ENCODE results near the gene CTXN1.
A peak's percentile ranks its signal among the peaks of the same experiment; 100 is the strongest.
"Not testable (repeated sequence)": the region's sequence is repeated elsewhere in the genome, so short reads cannot be mapped to it uniquely, and the experiment has no call there.

Gene CTXN1

DNA sequence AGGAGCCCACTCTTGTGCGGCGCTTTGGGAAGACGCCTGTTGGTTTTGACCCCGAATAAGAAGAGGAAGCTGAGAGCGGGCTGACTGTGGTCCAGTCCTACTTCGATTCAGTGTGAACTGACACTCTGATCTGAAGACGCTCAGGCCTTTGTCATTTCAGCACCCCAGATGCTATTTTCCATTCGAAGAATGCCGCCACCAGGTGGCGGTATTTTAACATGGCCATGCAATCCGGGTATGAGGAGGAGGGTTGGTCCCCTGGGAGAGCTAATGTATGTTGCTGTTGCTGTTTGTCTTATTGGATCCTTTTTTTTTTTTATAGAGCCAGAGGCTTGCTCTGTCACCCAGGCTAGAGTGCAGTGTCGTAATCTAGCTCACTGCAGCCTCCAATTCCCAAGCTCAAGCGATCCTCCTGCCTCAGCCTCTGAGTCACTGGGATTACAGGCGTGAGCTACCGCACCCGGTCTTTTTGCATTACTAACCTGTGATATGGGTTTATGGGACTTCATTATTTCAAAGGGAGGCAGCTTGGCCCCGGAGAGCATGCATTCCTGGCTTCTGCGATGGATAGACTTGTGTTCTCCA is 18.3 kb upstream of the CTXN1 start:
- peak; percentile 83 for DNase-seq

DNA sequence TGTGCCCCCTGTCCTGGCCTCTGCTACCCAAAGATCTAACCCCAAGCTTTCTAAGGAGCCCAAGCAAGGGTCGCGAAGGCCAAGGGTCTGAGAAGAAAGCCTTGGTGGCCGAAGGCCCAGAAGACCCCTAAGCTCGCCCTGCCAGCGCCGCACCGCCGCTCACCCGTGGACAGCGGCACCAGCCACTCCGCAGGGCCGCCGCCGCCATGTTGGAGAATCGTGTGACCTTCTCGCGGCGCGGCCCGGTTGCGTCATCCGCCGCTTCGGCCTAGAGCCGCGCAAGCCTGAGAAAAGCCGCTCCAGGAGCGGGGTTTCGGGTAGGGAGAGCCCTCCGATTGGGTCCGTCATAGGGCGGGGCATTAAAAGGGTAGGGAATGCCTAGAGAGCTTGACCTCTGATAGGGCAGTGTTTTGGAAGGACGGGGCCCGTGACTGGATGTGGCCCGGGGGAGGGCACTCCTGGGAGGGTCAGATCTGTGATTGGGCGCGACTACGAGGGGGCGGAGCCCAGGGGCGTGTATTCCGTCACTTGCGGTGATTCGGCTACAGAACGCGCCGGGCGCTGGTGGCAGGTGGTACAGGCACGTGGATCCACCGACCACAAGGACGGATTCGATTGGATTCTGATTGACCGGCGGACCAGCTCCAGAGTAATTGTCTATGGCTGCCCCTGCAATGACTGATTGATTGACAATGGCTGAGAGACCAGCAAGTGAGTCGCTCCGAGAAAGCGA is 17.7 kb upstream of the CTXN1 start, which contains the start of gene TIMM44:
Gene TIMM44 (minus strand): TSS at position 223 of the 733 bp plus-strand sequence. CDS start 15 bp downstream, at position 208.
- peak; percentile 95 for DNase-seq

DNA sequence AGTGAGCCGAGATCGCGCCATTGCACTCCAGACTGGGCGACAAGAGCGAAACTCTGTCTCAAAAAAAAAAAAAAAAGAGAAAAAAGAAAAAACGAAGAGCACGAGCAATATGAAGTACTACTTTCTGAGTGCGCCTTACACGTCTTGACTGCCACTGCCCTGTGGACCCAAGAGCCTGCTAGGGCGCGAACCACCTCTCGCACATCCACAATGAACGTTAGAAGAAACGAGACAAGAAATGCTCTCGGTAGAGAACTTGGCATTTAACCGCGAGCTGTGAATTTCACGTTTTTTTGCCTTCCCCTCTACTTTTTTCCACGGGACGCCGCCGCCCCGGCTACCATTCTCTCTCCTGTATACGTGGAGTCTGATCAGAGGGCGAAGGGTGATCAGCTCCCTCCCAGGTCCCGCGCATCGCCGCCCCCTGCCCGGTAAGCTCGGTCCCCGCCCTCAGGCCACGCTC is 17.1 kb upstream of the CTXN1 start:
- no peak for DNase-seq

DNA sequence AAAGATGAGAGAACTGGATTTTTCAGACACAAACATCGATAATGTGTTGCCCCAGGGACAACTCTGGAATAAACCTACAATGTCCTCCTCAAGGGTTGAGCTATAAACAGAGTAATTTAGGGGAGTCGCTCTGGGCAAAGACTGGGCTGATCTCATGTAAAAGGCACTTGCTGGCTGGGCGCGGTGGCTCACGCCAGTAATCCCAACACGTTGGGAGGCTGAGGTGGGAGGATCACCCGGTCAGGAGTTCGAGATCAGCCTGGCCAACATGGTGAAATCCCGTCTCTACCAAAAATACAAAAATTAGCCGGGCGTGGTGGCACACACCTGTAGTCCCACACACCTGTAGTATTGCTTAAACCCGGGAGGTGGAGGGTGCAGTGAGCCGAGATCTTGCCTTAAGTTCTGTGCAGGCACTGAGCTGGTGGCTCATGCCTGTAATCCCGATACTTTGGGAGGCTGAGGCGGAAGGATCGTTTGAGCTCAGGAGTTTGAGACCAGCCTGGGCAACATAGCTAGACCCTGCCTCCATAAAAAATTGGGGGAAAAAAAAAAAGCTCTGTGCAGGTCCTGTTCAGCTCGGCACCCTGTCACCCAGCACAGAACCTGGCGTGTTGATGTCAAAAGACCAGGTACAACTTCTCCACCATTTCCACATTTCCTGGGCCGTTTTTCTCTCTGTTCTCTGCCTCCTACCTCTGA is 16.1 kb upstream of the CTXN1 start:
- DNase-seq = no peak

DNA sequence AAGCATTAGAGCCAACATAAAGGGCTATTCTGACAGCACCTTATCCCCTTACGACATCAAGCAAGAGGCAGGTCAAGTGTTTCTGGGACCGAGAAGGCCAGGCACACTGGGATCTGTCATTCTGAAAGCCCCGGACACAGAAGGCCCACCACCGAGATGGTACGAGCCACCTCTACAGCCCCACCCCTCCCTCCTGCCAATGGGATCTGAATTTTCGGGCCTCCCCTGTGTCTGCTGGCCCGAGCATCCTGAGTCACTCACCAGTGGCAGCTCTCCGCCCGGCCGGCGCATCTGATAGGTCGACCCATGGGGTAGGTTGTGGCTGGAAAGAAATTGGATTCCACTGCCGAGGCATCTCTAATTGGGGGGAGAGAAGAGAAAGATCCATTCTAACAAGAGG is 14.9 kb upstream of the CTXN1 start:
- no peak for DNase-seq

DNA sequence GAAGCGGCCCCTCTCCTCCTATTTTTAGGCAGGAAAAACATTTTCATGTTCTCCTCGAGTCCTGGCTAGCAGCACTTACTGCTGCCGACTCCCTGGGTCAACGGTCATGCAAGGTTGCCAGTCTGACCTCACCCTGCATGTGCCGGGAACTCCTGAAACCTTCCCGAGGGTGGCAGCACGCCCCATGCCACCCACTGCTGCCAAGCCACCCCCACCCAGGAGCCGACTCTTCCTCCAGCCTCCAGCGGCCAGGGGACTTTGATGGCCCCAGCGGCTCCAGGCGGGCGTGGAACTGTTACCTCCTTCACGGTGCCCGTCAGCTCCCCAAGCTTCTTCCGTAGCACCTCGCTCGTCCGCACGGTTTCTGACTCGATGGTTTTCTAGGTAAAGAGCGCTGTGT is 8.8 kb upstream of the CTXN1 start:
- no peak for DNase-seq

DNA sequence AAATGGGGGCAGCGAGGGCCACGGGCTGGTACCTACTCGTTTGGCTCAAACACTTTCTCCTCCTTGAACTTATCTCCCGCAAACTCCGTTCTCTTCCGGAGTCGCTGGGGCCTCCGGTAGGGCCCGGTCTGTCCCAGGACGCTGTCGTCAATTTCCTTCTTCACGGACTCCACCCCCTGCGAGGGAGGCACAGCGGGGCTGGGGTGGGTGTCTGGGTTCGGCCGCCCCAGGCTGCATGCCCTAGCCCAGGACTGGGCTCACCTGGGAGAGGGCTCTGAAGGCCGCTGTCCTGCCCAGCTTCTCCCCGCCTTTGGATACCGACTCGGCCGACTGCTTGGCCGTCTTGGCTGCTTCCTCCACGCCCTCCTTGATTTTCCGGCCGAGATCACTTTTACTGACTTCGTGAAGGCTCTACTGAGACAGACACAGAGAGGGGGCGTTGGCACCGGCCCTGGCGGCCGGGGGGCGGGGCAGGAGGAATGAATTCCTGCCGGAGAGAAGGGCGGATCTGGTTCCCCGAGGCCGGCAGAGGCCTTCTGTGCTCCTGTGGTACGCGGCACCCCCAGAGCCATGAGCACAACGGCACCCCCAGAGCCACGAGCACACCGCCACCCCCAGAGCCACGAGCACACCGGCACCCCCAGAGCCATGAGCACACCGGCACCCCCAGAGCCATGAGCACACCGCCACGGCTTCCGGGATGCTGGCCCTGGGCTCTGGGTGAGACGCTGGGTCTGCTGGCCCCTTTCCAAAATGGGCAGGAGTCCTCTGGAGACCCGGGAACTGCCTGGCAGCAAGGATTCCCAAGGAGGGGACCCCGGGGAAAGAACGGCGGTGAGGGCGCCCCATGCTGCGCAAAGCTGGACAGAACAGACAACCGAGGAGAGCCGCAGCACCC is 8.1 kb upstream of the CTXN1 start:
- no peak for DNase-seq

DNA sequence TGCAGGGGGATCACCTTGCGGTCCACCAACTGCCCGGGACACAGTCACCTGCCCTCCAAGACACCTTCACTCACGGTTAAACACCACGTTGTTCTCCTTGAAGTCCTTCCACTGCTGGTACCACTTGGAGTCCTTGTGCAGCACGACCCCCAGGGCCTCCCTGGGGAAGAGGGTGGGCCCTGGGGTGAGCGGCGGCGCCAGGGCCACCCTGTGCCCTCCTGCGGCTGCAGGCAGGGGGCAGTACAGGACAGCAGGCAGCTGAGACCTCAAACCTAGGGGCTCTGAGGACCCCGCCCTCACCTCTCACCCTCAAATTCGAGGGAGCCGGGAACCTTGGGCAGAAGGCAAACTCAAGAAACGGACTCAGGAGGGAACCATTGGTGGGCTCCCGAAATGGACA is 7.5 kb upstream of the CTXN1 start:
- no peak for DNase-seq

DNA sequence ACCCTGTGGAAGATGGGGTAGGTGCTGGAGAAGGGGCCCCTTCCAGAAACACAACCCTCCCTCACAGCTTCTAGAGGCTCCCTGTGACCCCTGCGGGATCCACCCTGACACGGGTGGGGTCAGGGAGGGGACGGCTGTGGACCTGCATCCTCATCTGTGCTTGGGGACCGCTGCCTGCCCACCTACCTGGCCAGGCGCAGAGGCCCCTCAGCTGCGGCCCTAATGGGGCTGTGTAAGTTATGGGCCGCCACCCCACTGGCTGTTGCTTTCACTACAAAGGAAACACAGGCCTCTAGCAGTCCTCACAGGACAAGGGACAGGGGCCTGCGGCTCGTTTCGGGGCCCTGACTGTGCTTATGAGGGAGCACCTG is 7.0 kb upstream of the CTXN1 start:
- DNase-seq = no peak

DNA sequence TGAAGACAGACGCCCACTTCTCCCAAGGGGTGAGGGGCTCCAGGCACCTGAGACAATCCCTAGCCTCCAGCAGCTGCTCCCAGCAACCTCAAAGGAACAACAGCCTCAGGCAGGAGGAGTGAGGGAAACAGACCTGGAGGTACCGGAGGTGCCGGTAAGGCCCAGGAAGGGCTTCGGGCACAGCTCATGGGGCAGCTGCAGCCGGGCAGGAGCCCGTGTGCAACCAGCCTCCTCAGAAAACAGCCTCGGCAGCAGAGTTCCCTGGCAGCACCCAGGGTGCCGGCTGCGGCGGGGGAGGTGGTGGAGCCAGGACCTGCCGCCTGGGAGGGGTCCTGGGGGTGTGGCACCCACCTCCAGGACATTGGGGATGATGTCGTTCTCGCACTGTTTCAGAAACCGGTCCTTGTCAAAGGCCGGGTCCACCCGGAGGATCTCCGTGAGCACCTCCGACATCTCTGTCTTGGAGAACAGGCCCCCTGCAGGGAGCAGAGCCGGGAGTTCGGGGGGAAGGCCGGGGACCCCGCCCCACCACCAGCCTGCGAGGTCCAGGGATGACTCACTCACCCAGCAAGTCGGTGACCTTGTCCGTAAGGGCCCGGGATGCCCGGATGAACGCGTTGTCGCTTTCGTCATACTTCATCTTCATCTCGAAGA is 6.5 kb upstream of the CTXN1 start:
- DNase-seq = no peak

DNA sequence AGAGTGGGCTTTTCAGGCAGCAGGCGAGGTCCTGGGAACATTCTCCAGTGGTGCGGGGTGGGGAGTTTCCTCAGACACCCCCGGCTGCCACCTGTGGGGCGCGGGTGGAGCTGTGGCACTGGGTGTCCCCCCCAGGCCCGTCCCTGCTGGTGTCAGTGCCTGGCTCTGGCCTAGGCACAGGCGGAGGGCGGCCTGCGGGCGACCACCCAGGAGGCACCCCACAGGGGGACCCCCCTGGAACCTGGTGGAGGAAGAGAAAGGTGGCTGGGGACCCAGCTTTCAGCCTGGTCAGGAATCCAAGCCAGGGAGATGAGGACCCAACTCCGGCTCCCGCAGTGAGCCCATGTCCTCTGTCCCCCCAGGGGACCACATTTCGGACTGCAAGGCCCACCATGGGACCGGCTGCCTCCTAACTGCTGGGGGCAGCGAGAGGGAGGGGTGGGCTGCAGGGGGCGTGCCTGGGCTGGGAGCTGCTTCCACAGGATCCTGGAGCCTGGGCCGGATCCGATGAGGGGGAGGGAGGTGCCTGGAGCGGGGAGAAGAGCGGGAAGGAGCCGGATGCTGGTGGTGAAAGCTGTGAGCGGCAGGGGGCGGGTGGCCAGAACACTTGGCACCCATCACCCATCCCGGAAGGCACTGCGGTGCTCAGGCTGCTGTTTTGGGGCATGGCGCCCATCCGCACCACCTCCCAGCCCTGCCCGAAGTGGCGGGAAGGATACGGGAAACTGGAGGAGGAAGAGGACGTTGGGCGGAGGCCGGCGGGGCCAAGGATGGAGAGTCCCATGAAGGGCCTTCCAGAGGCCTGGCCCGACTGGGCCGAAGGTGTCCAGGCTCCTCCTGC is 5.5 kb upstream of the CTXN1 start:
- no peak for DNase-seq

DNA sequence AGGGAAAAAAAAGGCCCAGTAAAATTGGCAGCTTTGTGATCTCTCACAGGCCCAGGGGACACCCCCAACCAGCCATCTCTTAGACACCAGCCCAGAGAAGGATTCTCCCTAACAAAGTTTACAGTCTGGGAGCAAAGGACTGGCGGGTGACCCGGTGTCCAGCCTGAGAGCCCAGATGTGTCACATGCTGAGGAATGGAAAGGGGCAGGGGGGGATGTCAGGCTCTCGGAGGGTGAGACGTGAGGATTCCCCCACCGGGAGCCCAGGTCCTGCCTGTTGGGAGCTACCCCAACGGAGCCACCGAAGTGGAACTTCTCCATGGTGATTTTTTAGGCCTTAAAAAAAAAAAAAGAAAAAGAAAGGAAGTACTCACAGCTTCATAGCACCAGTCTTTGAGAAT is 4.8 kb upstream of the CTXN1 start:
- no peak for DNase-seq

DNA sequence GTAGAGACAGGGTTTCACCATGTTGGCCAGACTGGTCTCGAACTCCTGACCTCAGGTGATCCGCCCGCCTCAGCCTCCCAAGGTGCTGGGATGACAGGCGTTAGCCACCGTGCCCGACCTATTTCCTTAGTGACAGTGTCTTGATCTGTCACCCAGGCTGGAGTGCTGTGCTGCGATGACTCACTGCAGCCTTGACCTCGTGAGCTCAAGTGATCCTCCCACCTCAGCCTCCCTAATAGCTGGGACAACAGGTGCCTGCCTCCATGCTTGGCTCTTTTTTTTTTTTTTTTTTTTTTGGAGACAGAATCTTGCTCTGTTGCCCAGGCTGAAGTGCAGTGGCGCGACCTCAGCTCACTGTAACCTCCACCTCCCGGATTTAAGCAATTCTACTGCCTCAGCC is 4.1 kb upstream of the CTXN1 start:
- DNase-seq = not testable (repeated sequence)

DNA sequence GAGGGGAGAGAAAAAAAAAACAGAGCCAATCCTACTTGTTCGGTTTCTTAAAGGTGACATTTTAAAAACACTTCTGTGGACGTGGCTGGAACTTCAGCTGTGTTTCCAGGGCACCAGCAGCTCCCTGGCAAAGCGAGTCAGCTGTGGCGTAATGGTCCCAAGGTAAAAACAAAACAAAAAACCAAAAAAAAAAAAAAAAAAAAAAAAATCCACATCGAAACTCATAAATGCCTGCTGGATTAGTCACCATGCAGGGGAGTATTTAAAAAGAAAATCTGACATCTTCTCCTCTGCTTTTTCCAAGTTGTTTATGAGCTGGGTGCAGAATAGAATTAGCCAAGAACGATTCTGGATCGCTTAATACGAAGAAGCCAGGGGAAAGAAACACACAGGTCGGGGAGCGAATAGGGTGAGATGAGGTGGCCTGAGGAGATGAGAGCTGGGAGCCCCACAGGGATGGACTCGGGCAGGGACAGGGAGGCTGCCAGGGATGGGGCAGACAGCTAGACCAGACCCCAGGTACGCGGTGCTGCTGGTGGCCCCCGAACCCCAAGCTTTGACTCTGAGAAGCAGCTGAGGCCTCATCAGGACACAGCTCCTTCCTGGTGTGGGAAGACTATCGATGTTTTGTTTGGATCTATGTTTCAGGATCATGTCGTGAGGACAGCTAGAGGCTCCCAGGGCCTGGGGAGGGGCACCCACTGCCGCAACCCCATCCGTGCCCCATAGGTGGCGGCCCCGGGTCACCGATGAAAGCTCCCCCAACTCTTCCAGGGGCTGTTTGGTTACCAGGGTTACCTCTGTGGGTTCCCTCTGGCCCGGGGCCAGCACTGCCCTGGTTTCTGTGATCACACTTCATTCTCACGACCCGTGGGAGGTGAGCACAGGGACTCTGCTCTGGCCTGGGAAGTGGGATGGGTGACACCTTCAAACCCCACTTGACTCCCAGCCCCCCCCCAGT is 3.1 kb upstream of the CTXN1 start:
- DNase-seq = peak; percentile 71

DNA sequence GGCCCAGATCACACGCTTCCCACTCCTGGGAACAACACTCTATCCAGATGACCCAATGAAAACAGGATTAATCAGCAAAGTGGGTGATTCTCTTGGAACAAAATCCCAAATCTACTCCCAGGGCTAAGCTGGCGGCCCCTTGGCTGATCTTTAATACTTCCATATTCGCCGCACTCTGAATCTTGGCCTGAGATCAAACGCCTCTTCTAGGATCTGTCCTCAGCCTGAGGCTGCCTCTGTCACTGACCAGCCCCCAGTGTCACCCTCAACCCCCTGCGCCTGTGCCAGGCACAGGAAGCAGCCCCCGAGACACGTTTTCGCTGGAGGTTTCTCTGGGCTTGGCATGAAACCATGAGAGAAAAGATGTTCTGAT is 2.4 kb upstream of the CTXN1 start:
- DNase-seq = no peak

DNA sequence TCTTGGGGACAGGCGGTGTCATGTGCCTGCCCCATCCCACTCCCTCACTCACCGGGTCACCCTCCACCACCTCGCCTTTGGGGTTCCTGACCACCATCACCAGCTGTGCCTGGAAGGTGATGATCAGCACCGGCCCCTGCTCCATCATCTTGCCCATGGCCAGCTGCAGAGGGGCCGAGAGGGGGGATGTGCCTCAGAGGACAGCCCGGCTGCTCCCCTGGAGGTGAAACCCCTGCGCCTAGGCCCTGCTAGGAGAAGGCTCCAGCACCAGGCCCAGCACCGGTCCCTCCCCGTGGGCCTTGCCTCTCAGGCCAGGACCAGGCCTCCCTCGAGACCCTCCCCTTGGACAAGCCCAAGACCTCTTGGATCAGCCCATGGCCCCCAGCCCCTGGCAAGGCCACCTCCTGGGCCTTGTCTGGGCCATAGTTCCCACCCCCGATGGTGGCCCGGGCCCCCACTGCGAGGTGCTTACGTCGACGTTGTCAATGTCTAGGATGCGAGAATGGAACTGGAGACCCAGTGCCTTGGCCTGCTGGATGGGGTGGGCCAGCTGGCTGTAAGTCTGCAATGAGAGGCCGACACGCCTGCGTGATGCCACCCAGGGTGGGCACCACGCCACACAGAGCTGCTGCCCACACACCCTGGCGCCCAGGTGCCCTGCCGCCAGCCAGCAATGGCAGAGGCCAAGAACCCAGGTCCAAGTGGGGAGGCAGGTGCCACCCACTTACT is 1.8 kb upstream of the CTXN1 start:
- no peak for DNase-seq

DNA sequence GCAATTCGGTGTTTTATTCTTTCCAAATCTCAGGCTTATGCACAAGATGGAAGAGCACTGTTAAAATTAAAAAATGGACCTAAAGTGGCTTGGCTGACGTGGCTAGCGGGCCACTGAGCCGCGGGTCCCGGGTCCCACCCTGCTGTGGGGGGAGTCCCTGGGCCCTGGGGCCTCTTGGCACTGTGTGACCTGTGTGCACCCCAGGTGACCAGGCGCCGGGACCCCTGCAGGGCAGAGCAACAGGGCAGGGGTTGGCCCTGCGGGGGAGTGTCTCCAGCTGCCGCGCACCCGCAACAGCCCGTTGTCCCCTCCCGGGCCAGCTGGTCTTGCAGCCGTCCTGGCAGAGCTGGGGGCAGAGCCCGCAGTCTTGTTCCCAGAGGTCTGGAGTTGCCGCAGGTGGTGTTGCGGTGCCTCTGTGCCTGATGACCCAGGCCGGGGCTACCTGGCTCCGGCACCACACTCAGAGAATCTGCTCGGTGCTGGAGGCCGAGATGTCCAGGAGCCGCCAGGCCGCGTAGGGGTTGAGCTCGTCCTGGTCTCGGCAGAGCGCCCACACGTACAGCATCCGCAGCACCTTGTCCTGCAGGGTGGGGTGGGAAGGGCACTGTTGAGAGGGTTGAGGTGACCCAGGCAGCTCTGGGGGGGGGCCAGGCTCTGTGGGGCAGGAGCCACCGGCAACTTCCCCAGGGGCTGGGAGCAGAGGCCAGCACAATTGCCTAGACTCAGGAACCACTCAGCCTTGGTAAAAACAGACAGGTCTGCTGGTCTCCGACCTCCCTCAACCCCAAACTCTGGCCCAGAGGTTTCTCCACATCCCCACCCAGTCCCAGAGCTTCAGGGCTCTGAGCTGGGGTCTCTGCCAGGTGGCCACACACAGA is 1.0 kb upstream of the CTXN1 start:
- DNase-seq = no peak

DNA sequence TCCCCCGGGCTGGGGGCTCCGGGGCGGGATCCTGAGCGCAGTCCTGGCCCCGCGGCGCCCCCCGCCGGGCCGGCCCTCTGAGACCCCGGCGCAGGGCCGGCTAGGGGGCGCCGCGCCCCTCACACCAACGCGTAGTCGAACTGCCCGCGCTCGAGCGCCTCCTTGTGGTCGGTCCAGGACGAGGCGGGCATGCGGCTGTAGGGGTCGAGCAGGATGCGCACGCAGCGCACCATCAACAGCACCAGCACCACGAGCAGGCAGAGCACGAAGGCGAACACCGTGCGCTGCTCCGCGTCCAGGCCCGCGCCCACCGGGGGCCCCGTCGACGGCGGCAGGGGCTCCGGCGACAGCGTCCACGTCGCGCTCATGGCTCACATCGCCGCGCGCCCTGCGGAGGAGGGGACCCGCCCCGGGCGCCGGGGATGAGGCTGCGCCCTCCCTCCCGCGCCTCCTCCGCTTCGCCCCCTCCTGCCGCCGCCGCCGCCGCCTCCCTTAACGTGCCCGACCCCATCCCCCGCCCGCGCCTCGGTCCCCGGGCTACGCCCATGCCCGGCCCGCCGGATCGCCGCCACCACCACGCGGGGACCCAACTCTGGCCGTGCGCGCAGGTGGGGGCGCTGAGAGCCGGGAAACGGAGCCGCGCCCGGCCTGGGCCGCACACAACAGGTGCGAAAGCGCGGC is 624 bp downstream of the CTXN1 start:
- DNase-seq = peak; percentile 74
